Effector CD8-positive, alpha-beta T cell (primary cell): ENCODE measurements around the gene GLYATL1.
"Not testable (repeated sequence)": the region's sequence is repeated elsewhere in the genome, so short reads cannot be mapped to it uniquely, and the experiment has no call there.

Source experiments
- DNase-seq: peaks from one replicate; lab custom pipeline; 2025; lab: John Stamatoyannopoulos, UW

GLYATL1 gene

DNA sequence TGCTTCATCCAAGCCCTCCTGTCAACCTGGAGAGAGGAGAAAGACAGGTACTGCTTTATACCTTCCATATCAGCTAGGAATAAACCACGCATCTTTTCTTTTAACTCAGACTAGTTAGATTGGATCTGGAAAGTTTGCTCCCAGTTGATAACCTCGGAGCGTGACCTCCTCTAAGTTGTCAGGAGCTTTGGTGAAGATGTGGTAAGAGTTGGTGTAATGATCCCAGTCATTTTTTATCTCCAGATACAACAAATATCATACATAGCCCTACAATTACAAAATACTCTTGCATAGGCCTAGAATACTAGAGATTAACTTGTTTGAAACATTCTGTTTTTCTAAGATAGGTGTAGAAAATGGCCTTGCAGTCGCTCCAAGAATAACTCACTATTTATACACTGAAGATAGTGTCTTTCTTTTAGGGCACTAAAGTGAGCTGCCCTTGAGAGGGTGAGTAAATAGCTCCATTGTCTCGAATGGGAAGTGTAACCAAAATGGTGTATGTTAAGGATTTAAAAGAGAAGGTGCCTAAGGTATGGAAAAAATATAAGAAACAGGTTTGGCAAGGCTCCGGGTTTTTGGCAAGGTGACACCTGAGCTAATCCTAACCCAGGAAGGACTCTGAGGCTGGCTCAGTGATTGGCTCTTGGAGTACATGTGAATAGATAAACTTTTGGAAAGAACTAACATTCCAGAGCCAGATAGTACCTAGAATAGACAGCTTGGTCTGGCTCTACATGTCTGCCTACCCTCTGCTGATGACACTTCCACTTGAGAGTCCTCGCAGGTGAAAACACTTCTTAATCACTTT lies 59.4 kb downstream of the GLYATL1 start:
- no peak for DNase-seq

DNA sequence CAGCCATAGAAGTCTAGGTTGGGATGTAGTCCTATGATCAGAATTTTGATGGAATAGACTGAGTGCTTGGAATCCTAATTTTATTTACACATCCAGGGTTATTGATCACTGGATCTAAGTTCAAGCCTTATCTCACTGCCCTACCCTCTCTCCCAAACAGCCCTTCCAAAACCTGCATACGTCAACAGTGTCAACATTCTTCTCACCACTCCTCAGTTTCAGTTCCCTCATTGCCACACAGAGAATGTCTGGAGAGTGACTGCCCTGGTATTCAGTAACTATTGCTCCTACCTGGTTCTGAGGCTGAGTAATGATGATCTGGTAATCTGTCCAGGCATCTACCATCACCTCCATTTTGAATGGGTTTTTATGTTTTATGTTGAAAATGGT lies 60.0 kb downstream of the GLYATL1 start:
- DNase-seq, result no peak

DNA sequence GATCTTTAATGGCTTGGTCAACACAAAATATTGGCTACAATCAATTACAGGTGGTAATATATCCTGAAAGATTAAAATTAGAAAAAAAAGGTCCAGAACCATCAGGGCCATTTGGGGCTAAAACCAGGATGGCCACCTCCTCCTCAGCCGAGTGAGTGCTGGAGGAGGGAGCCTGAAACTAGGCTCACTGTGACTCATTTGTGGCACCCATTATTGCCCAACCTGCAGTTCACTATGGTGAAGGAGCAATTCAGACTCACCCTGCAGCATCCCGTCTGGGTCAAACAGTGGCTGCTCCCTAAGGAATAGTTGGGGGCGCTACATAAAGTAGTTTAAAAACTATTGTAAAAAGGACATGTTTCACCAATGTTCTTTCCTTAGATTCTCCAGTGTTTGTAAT lies 60.7 kb downstream of the GLYATL1 start:
- no peak for DNase-seq

DNA sequence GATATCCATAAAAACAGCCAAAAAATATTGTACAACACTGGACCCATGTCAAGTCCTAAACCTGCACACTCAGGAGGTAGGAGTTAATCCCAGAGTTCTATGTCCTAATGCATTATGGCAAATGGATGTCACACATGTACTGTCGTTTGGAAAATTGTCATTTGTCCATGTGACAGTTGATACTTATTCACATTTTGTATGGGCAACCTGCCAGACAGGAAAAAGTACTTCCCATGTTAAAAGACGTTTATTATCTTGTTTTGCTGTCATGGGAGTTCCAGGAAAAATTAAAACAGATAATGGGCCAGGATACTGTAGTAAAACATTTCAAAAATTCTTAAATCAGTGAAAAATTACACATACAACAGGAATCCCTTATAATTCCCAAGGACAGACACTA lies 62.7 kb downstream of the GLYATL1 start:
- DNase-seq, result not testable (repeated sequence)
